ENCODE data around the gene PRDM9. TPM values are rescaled to one million over a fixed set of nuclear protein-coding genes. Genes with fewer than 3 reads are reported as not detected.

Gene PRDM9
- total and polyA plus RNA-seq, 11 donors, result not detected

DNA sequence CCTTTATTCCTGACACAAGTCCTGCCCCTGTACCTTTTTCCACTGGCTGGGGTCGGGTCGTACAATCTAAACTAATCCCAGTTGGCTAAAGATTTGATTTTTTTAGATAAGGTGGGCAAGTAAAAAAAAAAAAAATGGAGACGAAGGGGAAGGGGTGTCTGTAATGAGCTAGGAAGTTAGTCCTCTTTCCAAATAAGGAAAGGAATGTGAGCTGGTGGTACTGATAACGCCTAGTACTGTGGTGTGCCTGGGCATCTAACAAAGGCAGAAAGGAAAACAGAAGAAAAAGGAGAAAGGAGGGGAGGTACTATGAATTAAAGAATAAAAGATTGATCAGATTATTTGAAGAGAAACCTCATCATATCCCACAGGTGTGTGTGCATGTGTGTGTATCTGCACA is 21.3 kb downstream of the PRDM9 start:
- 28 to 43% (median 42%) methylated on average over 4 of the region's 4 CpGs for WGBS, 4 donors

DNA sequence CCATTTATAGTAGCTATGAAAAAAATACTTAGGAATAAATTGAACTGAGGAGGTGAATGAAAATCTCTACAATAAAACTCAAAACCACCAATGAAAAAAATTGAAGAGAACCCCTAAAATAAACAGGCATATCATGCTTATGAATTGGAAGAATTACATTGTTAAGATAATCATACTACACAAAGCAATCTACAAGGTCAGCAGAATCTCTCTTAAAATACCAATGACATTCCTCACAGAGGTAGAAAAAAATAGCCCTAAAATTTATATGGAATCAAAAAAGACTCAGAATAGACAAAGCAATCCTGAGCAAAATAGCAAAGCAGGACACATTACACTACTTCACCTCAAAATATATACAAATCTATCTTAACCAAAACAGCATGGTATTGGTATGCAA is 23.2 kb downstream of the PRDM9 start:
- intact Hi-C loops (cut with DNase I), result no loop called here
- Histone ChIP-seq H3K36me3 (no peaks in the 10 kb centered on the region), H3K4me3 (no peak overlapping the region), H3K27ac (no peak overlapping the region), H3K4me1 (no peaks in the 10 kb centered on the region), H3K9me3 (peaks cover 0 to 10% (median 0%) of the 10 kb centered on the region in 12 donors), H3K27me3 (no peaks in the 10 kb centered on the region)
- no peak for DNase-seq
- TF ChIP-seq, protein P1, sequence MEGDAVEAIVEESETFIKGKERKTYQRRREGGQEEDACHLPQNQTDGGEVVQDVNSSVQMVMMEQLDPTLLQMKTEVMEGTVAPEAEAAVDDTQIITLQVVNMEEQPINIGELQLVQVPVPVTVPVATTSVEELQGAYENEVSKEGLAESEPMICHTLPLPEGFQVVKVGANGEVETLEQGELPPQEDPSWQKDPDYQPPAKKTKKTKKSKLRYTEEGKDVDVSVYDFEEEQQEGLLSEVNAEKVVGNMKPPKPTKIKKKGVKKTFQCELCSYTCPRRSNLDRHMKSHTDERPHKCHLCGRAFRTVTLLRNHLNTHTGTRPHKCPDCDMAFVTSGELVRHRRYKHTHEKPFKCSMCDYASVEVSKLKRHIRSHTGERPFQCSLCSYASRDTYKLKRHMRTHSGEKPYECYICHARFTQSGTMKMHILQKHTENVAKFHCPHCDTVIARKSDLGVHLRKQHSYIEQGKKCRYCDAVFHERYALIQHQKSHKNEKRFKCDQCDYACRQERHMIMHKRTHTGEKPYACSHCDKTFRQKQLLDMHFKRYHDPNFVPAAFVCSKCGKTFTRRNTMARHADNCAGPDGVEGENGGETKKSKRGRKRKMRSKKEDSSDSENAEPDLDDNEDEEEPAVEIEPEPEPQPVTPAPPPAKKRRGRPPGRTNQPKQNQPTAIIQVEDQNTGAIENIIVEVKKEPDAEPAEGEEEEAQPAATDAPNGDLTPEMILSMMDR (IDR thresholded peaks at IDR 0.05), result no peak
- no peak for TF ChIP-seq POLR2A (IDR thresholded peaks at IDR 0.05)
- no peak for ATAC-seq

More for the DNA sequence above, 21.3 kb downstream of the PRDM9 start:
- ATAC-seq (no peak), DNase-seq (no peak)
- intact Hi-C loops (cut with DNase I), result loop anchor here in 1 of 10 donors (10.0 kb wide), 1 partner anchor 586 kb away; no protein-coding TSS in a partner anchor
- TF ChIP-seq, protein P1 (IDR thresholded peaks at IDR 0.05), result no peak
- no peak for TF ChIP-seq POLR2A (IDR thresholded peaks at IDR 0.05)
- H3K9me3 ChIP-seq, result peaks cover 0 to 10% (median 0%) of the 10 kb centered on the region in 12 donors
- no peak overlapping the region for H3K4me3 ChIP-seq
- no peak overlapping the region for H3K27ac ChIP-seq
- H3K27me3 ChIP-seq, result no peaks in the 10 kb centered on the region
- H3K4me1 ChIP-seq, result no peaks in the 10 kb centered on the region
- H3K36me3 ChIP-seq, result no peaks in the 10 kb centered on the region

DNA sequence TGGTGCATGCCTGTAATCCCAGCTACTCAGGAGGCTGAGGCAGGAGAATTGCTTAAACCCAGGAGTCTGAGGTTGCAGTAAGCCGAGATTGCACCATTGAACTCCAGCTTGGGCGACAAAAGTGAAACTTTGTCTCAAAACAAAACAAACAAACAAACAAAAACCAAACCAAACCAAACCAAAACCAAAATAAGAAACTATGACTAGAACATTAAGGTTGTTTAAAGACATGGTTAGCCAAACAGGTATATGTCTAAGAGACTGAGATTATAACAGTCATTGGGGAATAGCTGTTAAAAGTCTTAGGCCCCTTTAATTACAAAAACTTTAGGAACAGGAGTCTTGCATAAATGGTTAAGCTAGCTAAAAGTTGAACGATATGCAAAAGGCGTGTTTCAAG is 63.6 kb downstream of the PRDM9 start:
- intact Hi-C loops (cut with DNase I), result no loop called here
- 75 to 88% (median 80%) methylated on average over 4 of the region's 4 CpGs for WGBS, 4 donors
- no peaks in the 10 kb centered on the region for H3K36me3 ChIP-seq
- no peak overlapping the region for H3K27ac ChIP-seq
- no peaks in the 10 kb centered on the region for H3K27me3 ChIP-seq
- H3K4me3 ChIP-seq, result no peak overlapping the region
- peaks cover 0 to 8% (median 0%) of the 10 kb centered on the region in 12 donors for H3K9me3 ChIP-seq
- TF ChIP-seq, protein P1 (IDR thresholded peaks at IDR 0.05), result no peak
- H3K4me1 ChIP-seq, result no peaks in the 10 kb centered on the region
- ATAC-seq (no peak), DNase-seq (no peak)
